HG03571 (cell line): ENCODE results near the gene NDUFB3.
"Not testable (repeated sequence)": the region's sequence is repeated elsewhere in the genome, so short reads cannot be mapped to it uniquely, and the experiment has no call there.

ENCODE experiments used
- ATAC-seq: cut with Tn5 transposase; IDR thresholded peaks from one replicate; pipeline ENCODE4 v1.9.1; 2021; ENCODE audit not compliant: unreplicated experiment

The NDUFB3 gene

DNA sequence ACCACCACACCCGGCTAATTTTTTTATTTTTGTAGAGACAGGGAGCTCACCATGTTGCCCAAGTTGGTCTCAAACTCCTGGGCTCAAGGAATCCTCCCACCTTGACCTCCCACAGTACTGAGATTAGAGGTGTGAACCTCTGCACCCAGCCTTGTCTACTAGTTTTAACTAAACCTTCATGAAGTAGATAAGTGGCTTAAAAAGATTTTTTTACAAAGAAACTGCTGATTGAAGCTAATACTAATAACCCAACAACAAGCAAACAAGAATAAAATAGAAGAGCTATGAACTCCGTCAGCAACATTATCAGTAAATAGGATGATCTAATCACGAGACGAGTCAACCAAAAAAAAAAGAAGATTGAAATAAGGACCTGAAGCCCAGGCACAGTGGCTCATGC lies 18.8 kb downstream of the NDUFB3 start:
- ATAC-seq, result no peak

GRCh38 chr2:201093573-201093972 lies 21.8 kb downstream of the NDUFB3 start:
- ATAC-seq, result no peak

DNA sequence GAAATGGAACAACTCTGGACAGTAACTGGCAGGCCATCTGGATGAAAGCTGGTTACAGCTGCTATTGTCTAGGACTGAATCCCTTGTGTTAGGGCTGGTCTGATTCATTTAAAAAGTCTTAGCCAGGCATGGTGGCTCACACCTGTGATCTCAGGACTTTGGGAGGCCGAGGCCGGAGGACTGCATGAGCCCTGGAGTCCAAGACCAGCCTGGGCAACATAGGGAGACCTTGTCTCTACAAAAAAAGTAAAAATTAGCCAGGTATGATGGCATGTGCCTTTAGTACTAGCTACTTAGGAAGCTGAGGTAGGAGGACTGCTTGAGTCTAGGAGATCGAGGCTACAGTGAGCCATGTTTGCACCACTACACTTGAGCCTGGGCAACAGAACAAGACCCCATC lies 28.7 kb downstream of the NDUFB3 start:
- ATAC-seq, result no peak

- ATAC-seq, result no peak
Measured at GRCh38 chr2:201105759-201106158, 34.0 kb downstream of the NDUFB3 start.

GRCh38 chr2:201107624-201108023 lies 35.8 kb downstream of the NDUFB3 start:
- no peak for ATAC-seq

GRCh38 chr2:201108341-201108740 lies 36.5 kb downstream of the NDUFB3 start:
- ATAC-seq, result no peak

DNA sequence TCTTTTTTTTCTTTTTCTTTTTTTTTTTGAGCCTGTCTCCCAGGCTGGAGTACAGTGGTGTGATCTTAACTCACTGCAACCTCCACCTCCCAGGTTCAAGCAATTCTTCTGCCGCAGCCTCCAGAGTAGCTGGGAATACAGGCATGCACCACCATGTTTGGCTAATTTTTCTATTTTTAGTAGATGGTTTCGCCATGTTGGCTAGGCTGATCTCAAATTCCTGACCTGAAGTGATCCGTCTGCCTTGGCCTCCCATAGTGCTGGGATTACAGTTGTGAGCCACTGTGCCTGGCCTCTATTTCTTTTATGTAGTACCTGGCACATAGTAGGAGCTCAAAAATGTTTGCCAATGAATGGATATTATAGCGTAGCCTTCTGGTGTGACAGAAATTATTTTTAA lies 37.4 kb downstream of the NDUFB3 start:
- no peak for ATAC-seq

DNA sequence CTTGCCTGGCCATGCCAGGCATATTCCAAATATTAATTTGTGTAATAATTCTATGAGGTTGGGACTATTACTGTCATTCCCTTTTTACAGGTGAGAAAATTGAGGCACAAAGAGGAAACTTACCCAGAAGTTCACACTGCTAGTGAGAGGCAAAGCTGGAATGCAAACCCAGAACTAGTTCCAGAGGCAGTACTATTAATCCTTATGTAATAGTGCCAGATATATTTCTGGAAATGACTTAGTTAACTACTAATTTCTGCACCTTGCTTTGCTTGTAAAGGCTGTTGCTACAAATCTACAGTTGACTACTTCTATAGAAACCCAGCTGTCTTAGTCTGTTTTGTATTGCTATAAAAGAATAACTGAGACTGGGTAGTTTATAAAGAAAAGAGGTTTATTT lies 38.8 kb downstream of the NDUFB3 start:
- ATAC-seq, result no peak

DNA sequence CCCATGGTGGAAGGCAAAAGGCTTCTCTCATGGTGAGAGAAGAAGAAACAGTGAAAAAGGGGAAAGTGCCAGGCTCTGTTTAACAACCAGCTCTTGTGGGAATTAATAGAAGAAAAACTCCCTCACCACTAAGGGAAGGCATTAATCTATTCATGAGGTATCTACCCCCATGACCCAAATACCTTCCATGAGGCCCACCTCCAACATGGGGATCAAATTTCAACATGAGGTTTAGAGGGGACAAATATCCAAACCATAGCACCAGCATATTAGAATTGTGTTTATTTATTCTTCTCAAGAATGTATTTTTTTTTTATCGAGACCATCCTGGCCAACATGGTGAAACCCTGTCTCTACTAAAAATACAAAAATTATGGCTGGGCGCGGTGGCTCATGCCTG lies 39.3 kb downstream of the NDUFB3 start:
- ATAC-seq, result no peak

GRCh38 chr2:201114350-201114749 lies 42.5 kb downstream of the NDUFB3 start:
- no peak for ATAC-seq

- no peak for ATAC-seq
Measured at GRCh38 chr2:201114846-201115245, 43.0 kb downstream of the NDUFB3 start.

GRCh38 chr2:201116115-201116958 lies 44.5 kb downstream of the NDUFB3 start, which contains the start of gene CFLAR:
Gene CFLAR, plus strand, starts transcription at chr2:201116164. Its CDS starts 13,702 bp downstream, at chr2:201129866.
- peak; percentile 27 for ATAC-seq

- peak; percentile 25 for ATAC-seq
Measured at GRCh38 chr2:201116959-201117734, 45.3 kb downstream of the NDUFB3 start.

- not testable (repeated sequence) for ATAC-seq
Measured at GRCh38 chr2:201117735-201118094, 45.9 kb downstream of the NDUFB3 start.

- ATAC-seq, result peak; percentile 43
Measured at GRCh38 chr2:201118121-201118960, 46.5 kb downstream of the NDUFB3 start.

DNA sequence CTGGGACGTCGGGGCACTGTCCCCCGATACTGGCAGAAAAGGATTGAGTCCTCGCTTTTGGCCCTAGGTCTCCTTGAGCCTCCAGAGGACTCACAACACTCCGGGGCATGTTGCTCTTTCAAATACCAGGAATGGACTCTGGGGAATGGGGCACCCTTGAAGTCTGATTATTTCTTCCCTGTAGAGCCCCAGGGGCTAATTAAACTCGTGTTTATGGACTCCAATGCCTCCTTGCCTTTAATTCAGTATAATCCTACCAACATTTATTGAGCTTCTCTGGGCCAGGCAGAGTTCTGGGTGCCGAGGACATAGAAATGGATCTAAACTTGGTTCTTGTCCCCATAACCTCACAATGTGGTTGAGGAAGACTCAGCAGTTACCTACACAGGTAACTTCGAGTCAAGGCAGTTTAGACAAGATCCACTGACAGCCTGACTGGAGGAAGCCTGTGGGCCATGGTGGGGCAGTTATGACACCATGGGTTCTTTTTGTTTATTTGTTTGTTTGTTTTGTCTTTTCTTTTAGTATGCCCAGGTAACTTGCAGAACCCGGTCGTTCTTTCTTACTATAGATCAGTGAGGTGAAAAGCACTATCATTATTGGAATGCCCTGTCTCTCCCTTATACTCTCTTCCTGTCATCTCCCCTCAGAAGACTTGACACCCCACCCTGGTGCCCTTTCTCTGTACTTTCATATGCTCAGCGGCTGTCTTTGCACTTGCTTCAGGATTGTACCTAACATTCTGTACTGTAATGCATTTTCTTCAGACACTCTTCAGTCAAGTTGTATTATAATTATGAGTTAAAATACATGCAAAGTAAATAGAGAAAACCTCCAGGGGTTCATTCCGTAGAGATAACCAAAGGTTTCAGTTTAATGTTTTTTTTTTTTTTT lies 47.4 kb downstream of the NDUFB3 start:
- ATAC-seq, result no peak

GRCh38 chr2:201122276-201122675 lies 50.5 kb downstream of the NDUFB3 start:
- no peak for ATAC-seq

DNA sequence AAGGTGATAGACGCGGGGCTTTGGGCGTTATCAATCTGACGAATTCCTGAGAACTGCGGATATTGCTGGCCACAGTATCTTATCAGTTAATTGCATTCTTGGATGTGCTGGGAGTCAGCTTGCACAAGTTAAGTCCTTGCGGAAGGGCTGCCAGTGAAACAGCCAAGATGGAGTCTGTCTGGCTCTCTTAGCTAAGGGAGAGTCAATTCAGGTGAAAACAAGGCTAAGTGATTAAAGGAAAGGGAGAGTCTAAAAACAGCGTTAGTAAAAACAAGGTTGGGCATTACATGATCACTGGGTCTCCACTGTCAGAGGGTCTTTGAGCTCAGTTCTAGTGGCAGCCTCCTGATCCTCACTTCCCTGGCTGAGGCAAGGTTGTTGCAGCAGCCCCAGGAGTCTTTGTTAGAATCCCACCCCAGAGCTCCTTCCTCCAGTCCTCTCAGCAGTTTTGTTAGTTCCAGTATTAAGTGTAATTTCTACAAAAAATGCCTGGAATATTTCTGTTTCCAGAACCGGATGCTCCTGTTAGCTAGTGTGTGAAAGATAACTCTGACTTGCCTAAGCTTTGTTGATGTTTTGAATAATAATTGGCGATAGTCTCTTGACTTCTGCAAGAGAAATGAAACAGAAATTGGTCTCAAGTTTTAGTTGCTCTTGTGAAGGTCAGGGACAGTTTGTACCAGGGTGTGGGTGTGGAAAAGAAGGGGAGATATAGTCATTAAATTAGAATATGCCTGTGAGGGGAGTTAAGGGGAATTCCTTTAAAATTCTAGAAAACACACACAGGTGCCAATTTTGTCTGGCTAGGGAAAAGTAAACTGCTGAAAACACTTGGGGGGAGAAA lies 54.7 kb downstream of the NDUFB3 start:
- no peak for ATAC-seq

GRCh38 chr2:201127152-201127511 lies 55.3 kb downstream of the NDUFB3 start:
- ATAC-seq, result no peak
